Lower leg skin (tissue), 4 donors: ENCODE results near the gene GZMB. TPM values are rescaled to one million over a fixed set of nuclear protein-coding genes. Genes with fewer than 3 reads are reported as not detected.

Source experiments
- DNase-seq, 2 donors: peaks; one replicate each; pipeline ENCODE4 v3.0.0-alpha.2; 2019; ENCODE audit warnings: low spot score in 2 of 2
- H3K4me3 ChIP-seq: fragments of 200-600 bp; sonication (generic); 2 replicates; pipeline ENCODE4 v1.5.1; 2017; ENCODE audit warnings: mild to moderate bottlenecking, low read depth; ENCODE audit not compliant: poor library complexity, severe bottlenecking
- CTCF ChIP-seq, 3 donors: fragments of 450-650 bp; IDR thresholded peaks; one replicate each; pipeline ENCODE4 v1.5.1; 2016; ENCODE audit warnings: antibody characterized with exemption in 3 of 3, mild to moderate bottlenecking in 3 of 3, moderate library complexity in 2 of 3
- POLR2A ChIP-seq, 2 donors: fragments of 450-650 bp; IDR thresholded peaks; one replicate each; pipeline ENCODE4 v1.6.1; 2016 to 2017; ENCODE audit warnings: antibody characterized with exemption in 2 of 2, mild to moderate bottlenecking in 1 of 2, moderate library complexity in 1 of 2
- WGBS, 2 donors: methylation state at CpG; one replicate each; pipeline ENCODE4 v1.1.5; 2018; 5-methylcytosine and 5-hydroxymethylcytosine counted together
- intact Hi-C: fragments of 100-400 bp; cut with DNase I; formaldehyde crosslinking; loops from one replicate; pipeline ENCODE4 v1.15.0; 2023; ENCODE audit warnings: low total_unique reads
- total RNA-seq, 4 donors: library from RNA; depleted of rRNA; stranded (reverse); fragments of >200 nt; gene quantifications; one replicate each; pipeline ENCODE4 v1.1.0, GENCODE V29; 2016

Gene GZMB
- 1 to 10 TPM in 1 of 4 donors, under 1 TPM in 1, not detected in 2; 0.75 to 1.0 TPM for total RNA-seq

GRCh38 chr14:24634158-24634557 is at the start of gene GZMB:
TSS of gene GZMB (minus strand) at chr14:24634190. CDS start at chr14:24634160, 30 bp downstream.
- intact Hi-C loops, result no loop called here
- DNase-seq, result no peak
- whole genome bisulfite sequencing, 2 donors, result 59 to 78% methylated on average over 2 of the region's 2 CpGs
- no peak within 1 kb of the TSS for H3K4me3 ChIP-seq
- TF ChIP-seq CTCF (IDR thresholded peaks at IDR 0.05) (no peak), POLR2A (IDR thresholded peaks at IDR 0.05) (no peak)

GRCh38 chr14:24681056-24681455 is 47.1 kb upstream of the GZMB start:
- DNase-seq, result no peak
- TF ChIP-seq POLR2A (IDR thresholded peaks at IDR 0.05), result no peak
- no peak for TF ChIP-seq CTCF (IDR thresholded peaks at IDR 0.05)
- intact Hi-C loops, result no loop called here
- no peak overlapping the region for H3K4me3 ChIP-seq
- WGBS, 2 donors, result 43 to 50% methylated on average over 1 of the region's 1 CpG

- DNase-seq, result no peak
- TF ChIP-seq POLR2A (IDR thresholded peaks at IDR 0.05) (no peak), CTCF (IDR thresholded peaks at IDR 0.05) (no peak)
- 79 to 87% methylated on average over 4 of the region's 4 CpGs for WGBS, 2 donors
- no peak overlapping the region for H3K4me3 ChIP-seq
- intact Hi-C loops, result no loop called here
These were observed 46.5 kb upstream of the GZMB start for GRCh38 chr14:24680516-24680915.

- TF ChIP-seq CTCF (IDR thresholded peaks at IDR 0.05), result no peak
- TF ChIP-seq POLR2A (IDR thresholded peaks at IDR 0.05), result no peak
- no peak overlapping the region for H3K4me3 ChIP-seq
- 65 to 68% methylated on average over 12 of the region's 12 CpGs for WGBS, 2 donors
- no peak for DNase-seq
- intact Hi-C loops, result no loop called here
These were observed 45.4 kb upstream of the GZMB start for GRCh38 chr14:24679248-24679961.

- DNase-seq, result peak; percentile 67 to 91
- intact Hi-C loops, result no loop called here
- 3 to 8% methylated on average over 11 of the region's 11 CpGs for WGBS, 2 donors
These were observed 44.8 kb upstream of the GZMB start for GRCh38 chr14:24678801-24679247.

More at GRCh38 chr14:24678801-24679247, 44.8 kb upstream of the GZMB start:
- H3K4me3 ChIP-seq, result no peak overlapping the region
- TF ChIP-seq CTCF (IDR thresholded peaks at IDR 0.05) (peak in 1 of 3 donors; percentile 85), POLR2A (IDR thresholded peaks at IDR 0.05) (no peak)
